NCI-H1048 (cell line): ENCODE results near the gene FIGNL1.

Source experiments
- DNase-seq: peaks from one replicate; lab custom pipeline; 2025; lab: John Stamatoyannopoulos, UW

FIGNL1 gene

GRCh38 chr7:50449881-50450589, at the start of gene FIGNL1:
Gene FIGNL1 (minus strand): TSS chr7:50450350. CDS start chr7:50447287, 3,063 bp downstream.
- DNase-seq, result peak; percentile 75

GRCh38 chr7:50499092-50499491, 48.9 kb upstream of the FIGNL1 start:
- DNase-seq, result no peak

GRCh38 chr7:50497968-50498367, 47.8 kb upstream of the FIGNL1 start:
- no peak for DNase-seq

GRCh38 chr7:50497068-50497642, 47.0 kb upstream of the FIGNL1 start:
- no peak for DNase-seq

GRCh38 chr7:50496569-50496968, 46.4 kb upstream of the FIGNL1 start:
- DNase-seq, result no peak

GRCh38 chr7:50495746-50496145, 45.6 kb upstream of the FIGNL1 start:
- no peak for DNase-seq

- DNase-seq, result no peak
Measured at GRCh38 chr7:50492770-50493519, 42.8 kb upstream of the FIGNL1 start.

GRCh38 chr7:50491943-50492342, 41.8 kb upstream of the FIGNL1 start:
- no peak for DNase-seq

- no peak for DNase-seq
Measured at GRCh38 chr7:50491209-50491608, 41.1 kb upstream of the FIGNL1 start.

GRCh38 chr7:50488379-50488778, 38.2 kb upstream of the FIGNL1 start:
- no peak for DNase-seq

GRCh38 chr7:50486512-50486911, 36.4 kb upstream of the FIGNL1 start:
- no peak for DNase-seq

GRCh38 chr7:50481867-50482266, 31.7 kb upstream of the FIGNL1 start:
- no peak for DNase-seq

- no peak for DNase-seq
Measured at GRCh38 chr7:50480797-50481196, 30.6 kb upstream of the FIGNL1 start.

- no peak for DNase-seq
Measured at GRCh38 chr7:50479743-50480517, 29.8 kb upstream of the FIGNL1 start.

- DNase-seq, result no peak
Measured at GRCh38 chr7:50477640-50478039, 27.5 kb upstream of the FIGNL1 start.

- no peak for DNase-seq
Measured at GRCh38 chr7:50476953-50477625, 26.9 kb upstream of the FIGNL1 start.

GRCh38 chr7:50475340-50475739, 25.2 kb upstream of the FIGNL1 start:
- no peak for DNase-seq

- no peak for DNase-seq
Measured at GRCh38 chr7:50474382-50475160, 24.4 kb upstream of the FIGNL1 start.

GRCh38 chr7:50473531-50473930, 23.4 kb upstream of the FIGNL1 start:
- DNase-seq, result no peak

- no peak for DNase-seq
Measured at GRCh38 chr7:50472427-50472826, 22.3 kb upstream of the FIGNL1 start.

- no peak for DNase-seq
Measured at GRCh38 chr7:50471970-50472369, 21.8 kb upstream of the FIGNL1 start.
